ENCODE measurements around the gene EDEM2.

GRCh38 chr20:35091816-35092523 lies 55.2 kb downstream of the EDEM2 start:
- TF ChIP-seq CTCF (IDR thresholded peaks at IDR 0.05; ENCODE audit: low read length) (no peak), EZH2 (optimal IDR thresholded peaks at IDR 0.05; ENCODE audit: low read depth, low read length) (no peak)
